ENCODE measurements around the gene MARK2. TPM values are rescaled to one million over a fixed set of nuclear protein-coding genes. Genes with fewer than 3 reads are reported as not detected.
"Not testable (repeated sequence)": the region's sequence is repeated elsewhere in the genome, so short reads cannot be mapped to it uniquely, and the experiment has no call there.

MARK2 gene
- total RNA-seq, 4 donors from 2014 or later: 34.7 to 82.9 (median 72.1) TPM

DNA sequence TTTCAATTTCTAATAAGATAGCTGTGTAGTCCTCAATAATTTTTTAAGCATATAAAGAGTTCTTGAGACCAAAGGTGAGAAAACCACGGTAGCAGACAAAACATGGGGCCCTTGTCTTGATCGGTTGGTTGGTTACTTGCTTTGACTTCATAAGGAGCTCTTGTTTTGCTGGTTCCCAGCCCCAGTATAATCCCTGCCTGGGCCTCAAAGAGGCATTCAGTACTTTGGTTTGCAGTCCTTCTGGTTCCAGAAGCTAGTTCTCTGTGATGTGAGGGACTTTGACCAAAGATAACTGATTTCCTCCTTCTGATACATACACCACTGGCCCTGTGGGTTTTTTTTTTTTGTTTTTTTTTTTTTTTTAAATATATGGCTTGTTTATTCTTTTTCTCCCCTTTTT, 17.1 kb downstream of the MARK2 start:
- no peaks in the 10 kb centered on the region for H3K27me3 ChIP-seq
- peak overlapping the region in 3 of 4 donors; percentile 1 to 36 (median 36) for H3K27ac ChIP-seq
- peaks cover 0 to 38% (median 8%) of the 10 kb centered on the region in 4 donors for H3K4me1 ChIP-seq
- no peaks in the 10 kb centered on the region for H3K9me3 ChIP-seq
- peaks cover 0 to 3% (median 0%) of the 10 kb centered on the region in 3 donors for H3K36me3 ChIP-seq
- TF ChIP-seq POLR2A (IDR thresholded peaks at IDR 0.05) (no peak), CTCF (IDR thresholded peaks at IDR 0.05) (no peak)
- no peak for DNase-seq
- H3K4me3 ChIP-seq: no peak overlapping the region

- H3K36me3 ChIP-seq: peaks cover 0 to 6% (median 0%) of the 10 kb centered on the region in 3 donors
- H3K27ac ChIP-seq: peak overlapping the region in 2 of 4 donors; percentile 49 to 68
- no peaks in the 10 kb centered on the region for H3K27me3 ChIP-seq
- H3K4me1 ChIP-seq: peaks cover 0 to 45% (median 6%) of the 10 kb centered on the region in 4 donors
- TF ChIP-seq CTCF (IDR thresholded peaks at IDR 0.05) (no peak), POLR2A (IDR thresholded peaks at IDR 0.05) (no peak)
- no peak overlapping the region for H3K4me3 ChIP-seq
- DNase-seq: peak in 1 of 3 donors; percentile 82
- no peaks in the 10 kb centered on the region for H3K9me3 ChIP-seq
Measured at GRCh38 chr11:63858628-63859550, 20.0 kb downstream of the MARK2 start.

DNA sequence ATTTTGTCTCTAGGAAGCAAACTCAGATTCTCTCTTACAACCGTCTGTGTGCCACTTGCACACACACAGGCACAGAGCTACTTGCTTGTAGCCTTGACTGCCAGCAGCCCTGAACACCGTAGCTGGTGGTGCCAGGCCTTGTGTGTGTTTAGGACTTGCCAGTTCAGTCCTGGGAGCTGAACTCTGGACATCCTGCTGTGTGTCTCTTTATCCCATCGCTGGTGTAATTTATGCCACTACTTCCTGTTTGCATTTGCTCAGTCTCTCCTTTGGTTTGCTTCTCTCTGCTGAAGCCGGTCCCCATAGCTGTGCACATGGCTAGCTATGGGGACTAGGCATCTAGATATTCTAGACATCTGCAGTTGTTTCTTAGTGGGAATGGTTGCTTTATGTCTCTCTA, 24.0 kb downstream of the MARK2 start:
- peak in 2 of 3 donors; percentile 57 to 64 for DNase-seq
- peak overlapping the region in 3 of 4 donors; percentile 6 to 66 (median 41) for H3K27ac ChIP-seq
- peaks cover 0 to 6% (median 0%) of the 10 kb centered on the region in 3 donors for H3K36me3 ChIP-seq
- no peaks in the 10 kb centered on the region for H3K27me3 ChIP-seq
- H3K4me1 ChIP-seq: peaks cover 0 to 58% (median 10%) of the 10 kb centered on the region in 4 donors
- H3K9me3 ChIP-seq: no peaks in the 10 kb centered on the region
- TF ChIP-seq POLR2A (IDR thresholded peaks at IDR 0.05): no peak
- no peak for TF ChIP-seq CTCF (IDR thresholded peaks at IDR 0.05)
- peak overlapping the region in 1 of 4 donors; percentile 19 for H3K4me3 ChIP-seq

- Histone ChIP-seq H3K4me1 (peaks cover 0 to 58% (median 11%) of the 10 kb centered on the region in 4 donors), H3K27ac (peak overlapping the region in 1 of 4 donors; percentile 66)
- not testable (repeated sequence) for H3K27me3 ChIP-seq, H3K4me3 ChIP-seq, DNase-seq, H3K9me3 ChIP-seq, H3K36me3 ChIP-seq
Measured at GRCh38 chr11:63863620-63864019, 24.7 kb downstream of the MARK2 start.

DNA sequence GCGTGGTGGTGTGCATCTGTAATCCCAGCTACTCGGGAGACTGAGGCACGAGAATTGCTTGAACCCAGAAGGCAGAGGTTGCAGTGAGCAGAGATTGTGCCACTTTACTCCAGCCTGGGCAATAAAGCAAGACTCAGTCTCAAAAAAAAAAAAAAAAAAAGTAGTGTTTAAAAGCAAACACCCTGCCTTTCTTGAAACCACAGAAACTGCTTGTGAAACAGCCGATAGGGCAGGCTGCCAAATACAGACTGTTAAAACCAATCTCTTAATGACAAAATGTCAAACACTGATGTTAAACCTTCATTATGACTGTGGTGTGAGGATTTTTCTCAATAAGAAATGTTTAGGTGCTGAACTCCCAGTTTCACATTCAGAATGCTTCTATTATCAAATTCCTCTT, 27.3 kb downstream of the MARK2 start:
- H3K4me3 ChIP-seq: no peak overlapping the region
- H3K4me1 ChIP-seq: peaks cover 6 to 76% (median 34%) of the 10 kb centered on the region in 4 donors
- no peaks in the 10 kb centered on the region for H3K27me3 ChIP-seq
- TF ChIP-seq CTCF (IDR thresholded peaks at IDR 0.05): no peak
- TF ChIP-seq POLR2A (IDR thresholded peaks at IDR 0.05): no peak
- peaks cover 0 to under 1% (median 0%) of the 10 kb centered on the region in 3 donors for H3K36me3 ChIP-seq
- H3K27ac ChIP-seq: no peak overlapping the region
- no peaks in the 10 kb centered on the region for H3K9me3 ChIP-seq
- peak in 2 of 3 donors; percentile 69 to 88 for DNase-seq

GRCh38 chr11:63867511-63867910, 28.6 kb downstream of the MARK2 start:
- TF ChIP-seq POLR2A (IDR thresholded peaks at IDR 0.05): no peak
- no peak for TF ChIP-seq CTCF (IDR thresholded peaks at IDR 0.05)
- H3K27ac ChIP-seq: no peak overlapping the region
- peak in 1 of 3 donors; percentile 2 for DNase-seq
- H3K4me1 ChIP-seq: peaks cover 11 to 84% (median 33%) of the 10 kb centered on the region in 4 donors
- no peaks in the 10 kb centered on the region for H3K27me3 ChIP-seq
- no peaks in the 10 kb centered on the region for H3K9me3 ChIP-seq
- H3K4me3 ChIP-seq: no peak overlapping the region
- no peaks in the 10 kb centered on the region for H3K36me3 ChIP-seq

Data from Peyer's patch (tissue), 4 donors.